ENCODE data around the gene PSTPIP2. TPM values are rescaled to one million over a fixed set of nuclear protein-coding genes. Genes with fewer than 3 reads are reported as not detected.

The PSTPIP2 gene
- polyA plus RNA-seq, 2 of the 4 experiments (the other 2 are of a cell fraction): 0.10 to 0.19 TPM

- no peak for TF ChIP-seq MYC (IDR thresholded peaks at IDR 0.05; ENCODE audit: borderline replicate concordance, low read length)
- TF ChIP-seq ZC3H11A (IDR thresholded peaks at IDR 0.05): no peak
- no peak for TF ChIP-seq CEBPB (IDR thresholded peaks at IDR 0.05)
- peak; percentile 82 for TF ChIP-seq E2F6 (IDR thresholded peaks at IDR 0.05; ENCODE audit: borderline replicate concordance, low read depth)
- no peak for TF ChIP-seq ZNF302 (CRISPR knock-in tag; IDR thresholded peaks at IDR 0.05)
- no peak for TF ChIP-seq MAFK (IDR thresholded peaks at IDR 0.05; ENCODE audit: partially characterized antibody)
- peak; percentile 76 for TF ChIP-seq MAX (IDR thresholded peaks at IDR 0.05)
- TF ChIP-seq BCL3 (IDR thresholded peaks at IDR 0.05): no peak
- no peak for TF ChIP-seq FOXS1 (CRISPR knock-in tag; IDR thresholded peaks at IDR 0.05)
- TF ChIP-seq HDAC2 (IDR thresholded peaks at IDR 0.05): no peak
- 0 out of 2 replicates have a peak, but pooled peaks have one; percentile 61 for TF ChIP-seq PHF8 (IDR thresholded peaks at IDR 0.05; ENCODE audit: borderline replicate concordance, low read depth)
- TF ChIP-seq NR3C1 (IDR thresholded peaks at IDR 0.05): no peak
- TF ChIP-seq CHD2 (IDR thresholded peaks at IDR 0.05; ENCODE audit: low read length, partially characterized antibody): no peak
These were observed 32.3 kb upstream of the PSTPIP2 start, which contains the start of gene HAUS1 (continued) for GRCh38 chr18:46104128-46104911.

- TF ChIP-seq JUN (IDR thresholded peaks at IDR 0.05): no peak
- TF ChIP-seq USF2 (IDR thresholded peaks at IDR 0.05): no peak
- TF ChIP-seq SMC3 (IDR thresholded peaks at IDR 0.05): no peak
- no peak for TF ChIP-seq MAZ (IDR thresholded peaks at IDR 0.05; ENCODE audit: borderline replicate concordance, low read depth, low read length)
- TF ChIP-seq PHF8 (IDR thresholded peaks at IDR 0.05; ENCODE audit: borderline replicate concordance, low read depth): no peak
- TF ChIP-seq FOSB (CRISPR knock-in tag; IDR thresholded peaks at IDR 0.05): no peak
- no peak for TF ChIP-seq TP53 (CRISPR knock-in tag; IDR thresholded peaks at IDR 0.05)
- no peak for TF ChIP-seq TFCP2L1 (CRISPR knock-in tag; IDR thresholded peaks at IDR 0.05)
- no peak for TF ChIP-seq FOXS1 (CRISPR knock-in tag; IDR thresholded peaks at IDR 0.05)
- no peak for TF ChIP-seq ELK1 (IDR thresholded peaks at IDR 0.05; ENCODE audit: low read depth, low read length)
- no peak for TF ChIP-seq MAX (IDR thresholded peaks at IDR 0.05)
- no peak for TF ChIP-seq CHD2 (IDR thresholded peaks at IDR 0.05; ENCODE audit: low read length, partially characterized antibody)
- TF ChIP-seq HES2 (IDR thresholded peaks at IDR 0.05): no peak
- no peak for TF ChIP-seq ATOH8 (CRISPR knock-in tag; IDR thresholded peaks at IDR 0.05; ENCODE audit: low read depth)
- TF ChIP-seq CBX8 (IDR thresholded peaks at IDR 0.05): no peak
- no peak for TF ChIP-seq POLR2A (IDR thresholded peaks at IDR 0.05; ENCODE audit: low read length)
- no peak for TF ChIP-seq CHD4 (IDR thresholded peaks at IDR 0.05; ENCODE audit: borderline replicate concordance)
- no peak for TF ChIP-seq ZNF302 (CRISPR knock-in tag; IDR thresholded peaks at IDR 0.05)
- TF ChIP-seq NFE2L2 (conservative IDR thresholded peaks at IDR 0.05; ENCODE audit: low read length): no peak
- FAIRE-seq (no peak), ATAC-seq (no peak), DNase-seq (ENCODE audit: low read depth in 1 of 2, low spot score in 1 of 2) (no peak)
- Histone ChIP-seq H3K4me1 (peaks cover 9% of the 10 kb centered on the region; the same call in 1 of the 3 replicates), H3K9me3 (no peaks in the 10 kb centered on the region), H3K4me2 (no peak overlapping the region; the same call in 2 of the 3 replicates), H3K27ac (no peak overlapping the region; a peak in 1 of 6 replicates), H3K4me3 (no peak overlapping the region)
- ChIA-PET POLR2A (no interaction called here), CTCF (no interaction called here)
- WGBS (ENCODE audit: missing lambda C conversion rate): 96% methylated on average over 8 of the region's 8 CpGs
These were observed 27.4 kb upstream of the PSTPIP2 start for GRCh38 chr18:46099463-46099862.
